WERI-Rb-1 (cell line): Measurements from ENCODE around the gene CDK18.

Experiments
- DNase-seq: peaks from one replicate; pipeline ENCODE4 v3.0.0-alpha.2; 2020
- H3K27ac ChIP-seq: fragments of 250-450 bp; sonication (Bioruptor Pico); 2 replicates; pipeline ENCODE4 v1.5.1; 2020; ENCODE audit warnings: mild to moderate bottlenecking, moderate library complexity
- H3K27me3 ChIP-seq: fragments of 250-450 bp; sonication (Bioruptor Pico); 2 replicates; pipeline ENCODE4 v1.5.1; 2021; ENCODE audit warnings: mild to moderate bottlenecking, low read depth, moderate library complexity; ENCODE audit not compliant: insufficient read depth, severe bottlenecking
- H3K36me3 ChIP-seq: fragments of 250-450 bp; sonication (Bioruptor Pico); 2 replicates; pipeline ENCODE4 v1.5.1; 2020; ENCODE audit warnings: mild to moderate bottlenecking, moderate library complexity
- H3K4me3 ChIP-seq: 2 replicates; pipeline ENCODE4 v1.5.1; 2011; ENCODE audit warnings: low read depth, mild to moderate bottlenecking, control low read depth, low read length
- H3K9me3 ChIP-seq: fragments of 250-450 bp; sonication (Bioruptor Pico); 2 replicates; pipeline ENCODE4 v1.5.1; 2021; ENCODE audit warnings: mild to moderate bottlenecking, moderate library complexity; ENCODE audit not compliant: severe bottlenecking
- TF ChIP-seq, protein P1 (sequence below): IDR thresholded peaks from 2 replicates; pipeline ENCODE4 v1.5.1; 2011; ENCODE audit warnings: low read depth, mild to moderate bottlenecking, control low read depth, inconsistent platforms, low read length

Gene CDK18

DNA sequence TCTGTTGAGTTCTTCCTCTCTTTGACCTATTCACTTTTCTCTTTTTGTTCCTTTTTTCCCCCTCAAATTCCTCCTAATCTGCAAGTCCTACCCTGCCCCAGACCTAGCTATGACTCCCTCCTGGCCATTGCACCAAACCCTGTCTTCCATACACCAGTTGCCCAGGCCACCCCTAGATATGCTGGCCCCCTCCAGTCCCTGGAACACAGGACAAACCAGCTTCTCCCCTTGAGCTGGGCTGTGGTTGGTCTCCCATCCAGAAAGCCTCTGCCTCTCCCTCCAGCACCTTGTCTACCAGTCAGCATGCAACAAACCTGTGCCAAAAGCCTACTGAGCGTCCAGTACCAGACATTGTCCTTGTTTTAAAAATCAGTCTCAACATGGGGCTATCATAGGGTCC, 68.0 kb downstream of the CDK18 start:
- H3K27ac ChIP-seq, result no peak overlapping the region
- TF ChIP-seq, protein P1, sequence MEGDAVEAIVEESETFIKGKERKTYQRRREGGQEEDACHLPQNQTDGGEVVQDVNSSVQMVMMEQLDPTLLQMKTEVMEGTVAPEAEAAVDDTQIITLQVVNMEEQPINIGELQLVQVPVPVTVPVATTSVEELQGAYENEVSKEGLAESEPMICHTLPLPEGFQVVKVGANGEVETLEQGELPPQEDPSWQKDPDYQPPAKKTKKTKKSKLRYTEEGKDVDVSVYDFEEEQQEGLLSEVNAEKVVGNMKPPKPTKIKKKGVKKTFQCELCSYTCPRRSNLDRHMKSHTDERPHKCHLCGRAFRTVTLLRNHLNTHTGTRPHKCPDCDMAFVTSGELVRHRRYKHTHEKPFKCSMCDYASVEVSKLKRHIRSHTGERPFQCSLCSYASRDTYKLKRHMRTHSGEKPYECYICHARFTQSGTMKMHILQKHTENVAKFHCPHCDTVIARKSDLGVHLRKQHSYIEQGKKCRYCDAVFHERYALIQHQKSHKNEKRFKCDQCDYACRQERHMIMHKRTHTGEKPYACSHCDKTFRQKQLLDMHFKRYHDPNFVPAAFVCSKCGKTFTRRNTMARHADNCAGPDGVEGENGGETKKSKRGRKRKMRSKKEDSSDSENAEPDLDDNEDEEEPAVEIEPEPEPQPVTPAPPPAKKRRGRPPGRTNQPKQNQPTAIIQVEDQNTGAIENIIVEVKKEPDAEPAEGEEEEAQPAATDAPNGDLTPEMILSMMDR, result no peak
- peaks cover 9% of the 10 kb centered on the region for H3K9me3 ChIP-seq
- peak; percentile 6 for DNase-seq
- H3K4me3 ChIP-seq, result no peak overlapping the region
- peaks cover 95% of the 10 kb centered on the region for H3K27me3 ChIP-seq
- H3K36me3 ChIP-seq, result no peaks in the 10 kb centered on the region

DNA sequence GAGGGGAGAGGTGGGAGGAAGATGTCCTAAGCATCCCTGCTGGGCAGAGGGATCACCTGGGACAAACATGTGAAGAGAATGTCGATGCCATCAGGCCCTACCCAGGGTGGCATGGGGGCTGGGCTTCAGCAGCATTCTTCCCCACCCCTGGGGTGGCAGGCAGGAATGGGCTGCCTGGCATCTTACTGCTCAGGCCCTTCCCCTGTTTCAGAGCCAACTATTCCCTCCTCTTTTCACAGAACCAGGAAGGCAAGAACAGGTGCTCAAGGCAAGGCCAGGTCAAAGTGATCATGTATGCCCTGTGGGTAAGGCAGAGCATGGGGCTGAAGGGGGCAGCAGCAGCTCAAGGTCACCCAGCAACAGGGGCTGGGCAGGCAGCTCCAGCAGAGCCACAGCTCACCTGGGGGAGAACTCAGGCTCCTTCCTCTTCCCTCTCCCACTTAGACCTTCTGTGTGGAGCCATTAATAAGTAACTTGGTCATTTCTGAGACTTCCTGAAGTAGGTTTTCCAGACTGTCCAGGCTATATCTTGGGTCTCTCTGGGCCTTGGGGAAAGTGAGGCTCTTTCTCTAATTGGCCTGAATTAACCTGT, 70.9 kb downstream of the CDK18 start:
- peaks cover 98% of the 10 kb centered on the region for H3K27me3 ChIP-seq
- TF ChIP-seq, protein P1, result no peak
- peak; percentile 10 for DNase-seq

DNA sequence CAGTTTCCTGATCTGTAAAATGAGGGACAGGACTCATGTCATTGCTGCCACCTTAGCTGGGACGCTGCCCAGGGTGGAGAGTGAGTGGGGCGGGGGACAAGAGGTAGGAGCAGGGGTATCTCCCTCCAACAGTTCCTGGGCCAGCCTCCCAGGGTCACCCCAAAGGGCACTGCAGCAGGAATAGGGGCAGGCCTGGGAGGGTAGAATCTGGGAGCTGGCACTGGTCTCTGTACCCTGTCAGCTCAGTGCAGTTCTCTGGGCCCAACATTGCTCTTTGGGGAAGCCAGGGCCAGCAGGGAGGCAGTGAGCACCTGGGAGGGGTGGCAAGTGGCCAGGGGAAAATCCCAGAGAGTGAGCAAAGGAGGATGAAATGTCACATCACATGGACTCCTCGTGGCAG, 71.5 kb downstream of the CDK18 start:
- DNase-seq, result peak; percentile 16
- no peaks in the 10 kb centered on the region for H3K36me3 ChIP-seq
- TF ChIP-seq, protein P1, result no peak
- H3K27ac ChIP-seq, result no peak overlapping the region
- H3K27me3 ChIP-seq, result peaks cover 98% of the 10 kb centered on the region
- no peak overlapping the region for H3K4me3 ChIP-seq
- H3K9me3 ChIP-seq, result peaks cover 9% of the 10 kb centered on the region

More for the DNA sequence above, 70.9 kb downstream of the CDK18 start:
- Histone ChIP-seq H3K36me3 (no peaks in the 10 kb centered on the region), H3K27ac (no peak overlapping the region), H3K4me3 (no peak overlapping the region), H3K9me3 (peaks cover 9% of the 10 kb centered on the region)

DNA sequence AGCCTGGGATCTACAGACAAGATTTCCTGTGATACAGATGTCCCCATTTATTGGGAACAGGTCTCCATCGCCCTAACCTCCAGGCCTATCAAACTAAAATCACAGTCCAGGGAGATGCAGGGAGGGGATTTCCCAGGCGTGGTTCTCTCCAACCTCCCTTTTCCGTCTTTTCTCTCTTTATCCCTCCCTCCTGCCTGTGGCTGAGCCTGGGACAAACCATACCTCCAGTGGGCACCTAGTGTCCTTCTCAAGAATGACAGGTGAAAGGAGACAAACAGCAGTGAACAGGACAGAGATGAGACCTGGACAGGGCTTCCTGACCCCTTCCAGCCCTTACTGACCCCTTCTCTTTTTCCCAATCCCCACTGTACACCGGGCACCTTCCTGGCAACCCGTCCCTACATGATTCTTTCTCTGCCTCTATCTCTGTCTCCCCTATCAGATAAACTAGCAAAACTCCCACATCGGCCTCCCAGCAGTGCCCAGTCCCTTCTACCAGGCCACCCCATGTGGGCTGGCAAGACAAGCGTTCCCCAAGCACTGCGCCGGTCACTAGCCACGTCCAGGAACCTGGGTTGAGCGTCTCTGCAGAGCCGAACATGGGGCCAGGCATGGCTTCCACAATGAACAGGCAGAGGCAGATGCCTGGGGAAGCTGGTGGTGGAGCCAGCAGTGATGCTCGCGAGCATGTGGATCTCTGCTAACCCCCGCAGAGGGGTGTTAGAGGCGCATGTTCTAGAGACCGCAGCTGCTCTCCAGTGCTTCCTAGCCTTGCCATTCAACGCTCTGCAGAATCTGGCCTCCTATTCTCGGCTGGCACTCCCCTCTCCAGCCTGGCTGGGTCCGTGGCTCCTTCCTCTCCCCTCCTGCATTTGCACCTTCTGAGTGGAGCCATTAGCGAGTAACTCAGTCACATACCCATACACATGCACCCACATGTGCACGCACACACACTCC, 72.6 kb downstream of the CDK18 start:
- TF ChIP-seq, protein P1, result peak; percentile 47
- Histone ChIP-seq H3K27ac (no peak overlapping the region), H3K36me3 (no peaks in the 10 kb centered on the region), H3K9me3 (peaks cover 9% of the 10 kb centered on the region), H3K27me3 (peaks cover 100% of the 10 kb centered on the region), H3K4me3 (no peak overlapping the region)
- DNase-seq, result peak; percentile 36

DNA sequence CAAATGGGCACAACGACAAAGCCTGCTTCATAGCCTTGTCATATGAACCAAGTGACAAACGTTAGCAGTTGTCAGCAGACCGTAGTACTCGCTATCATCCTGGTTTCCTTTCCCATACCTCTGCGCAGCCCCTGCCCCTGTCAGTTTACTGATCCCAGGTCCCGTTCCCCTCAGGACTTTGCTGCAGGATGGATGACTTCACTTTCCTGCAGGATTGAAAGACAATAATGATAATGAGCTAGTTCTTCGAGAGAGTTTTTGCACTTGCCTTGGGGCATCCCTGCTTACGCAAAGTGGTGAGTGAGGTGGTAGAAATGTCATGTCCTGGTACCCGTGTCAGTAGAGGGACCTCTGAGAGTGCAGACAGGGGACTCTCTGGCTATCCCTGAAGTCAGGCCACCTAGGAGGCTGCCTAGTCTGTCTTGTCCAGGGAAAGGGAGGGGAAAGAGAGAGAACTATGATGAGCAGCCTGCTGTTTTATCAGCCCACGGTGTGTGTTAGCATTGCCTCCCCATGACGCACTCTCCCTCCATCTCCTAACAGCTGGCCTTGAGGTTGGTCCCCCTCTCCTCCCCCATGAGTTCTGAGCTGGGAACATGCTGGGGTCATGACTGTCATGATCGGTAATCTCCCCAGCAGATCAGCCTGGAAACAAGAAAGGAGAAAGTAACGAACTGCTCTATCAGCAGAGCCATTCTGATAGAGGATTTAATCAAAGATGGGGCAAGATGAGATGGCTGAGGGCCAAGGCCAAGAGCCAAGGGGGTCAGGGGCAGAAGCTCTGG, 73.6 kb downstream of the CDK18 start:
- no peak overlapping the region for H3K27ac ChIP-seq
- H3K36me3 ChIP-seq, result no peaks in the 10 kb centered on the region
- peaks cover 100% of the 10 kb centered on the region for H3K27me3 ChIP-seq
- TF ChIP-seq, protein P1, result no peak
- peak; percentile 63 for DNase-seq
- no peak overlapping the region for H3K4me3 ChIP-seq
- peaks cover 4% of the 10 kb centered on the region for H3K9me3 ChIP-seq
